ENCODE results near the gene BPIFB1.

Gene BPIFB1

GRCh38 chr20:33298391-33298790 is 15.4 kb downstream of the BPIFB1 start:
- Histone ChIP-seq H3K27ac (replicated peaks) (no peak overlapping the region), H3K4me3 (replicated peaks; ENCODE audit: insufficient read depth, low read length) (no peak overlapping the region), H3K27me3 (ENCODE audit: insufficient read depth, poor library complexity, severe bottlenecking) (peaks cover 2% of the 10 kb centered on the region)
- TF ChIP-seq GABPA (IDR thresholded peaks at IDR 0.05; ENCODE audit: low read depth): no peak
- TF ChIP-seq SPI1 (IDR thresholded peaks at IDR 0.05; ENCODE audit: borderline replicate concordance, low read depth): no peak
- TF ChIP-seq CTCF (IDR thresholded peaks at IDR 0.05; ENCODE audit: insufficient read depth, low read length): no peak
- no peak for TF ChIP-seq POLR2AphosphoS5 (IDR thresholded peaks at IDR 0.05; ENCODE audit: low read depth)
- TF ChIP-seq, protein P1, sequence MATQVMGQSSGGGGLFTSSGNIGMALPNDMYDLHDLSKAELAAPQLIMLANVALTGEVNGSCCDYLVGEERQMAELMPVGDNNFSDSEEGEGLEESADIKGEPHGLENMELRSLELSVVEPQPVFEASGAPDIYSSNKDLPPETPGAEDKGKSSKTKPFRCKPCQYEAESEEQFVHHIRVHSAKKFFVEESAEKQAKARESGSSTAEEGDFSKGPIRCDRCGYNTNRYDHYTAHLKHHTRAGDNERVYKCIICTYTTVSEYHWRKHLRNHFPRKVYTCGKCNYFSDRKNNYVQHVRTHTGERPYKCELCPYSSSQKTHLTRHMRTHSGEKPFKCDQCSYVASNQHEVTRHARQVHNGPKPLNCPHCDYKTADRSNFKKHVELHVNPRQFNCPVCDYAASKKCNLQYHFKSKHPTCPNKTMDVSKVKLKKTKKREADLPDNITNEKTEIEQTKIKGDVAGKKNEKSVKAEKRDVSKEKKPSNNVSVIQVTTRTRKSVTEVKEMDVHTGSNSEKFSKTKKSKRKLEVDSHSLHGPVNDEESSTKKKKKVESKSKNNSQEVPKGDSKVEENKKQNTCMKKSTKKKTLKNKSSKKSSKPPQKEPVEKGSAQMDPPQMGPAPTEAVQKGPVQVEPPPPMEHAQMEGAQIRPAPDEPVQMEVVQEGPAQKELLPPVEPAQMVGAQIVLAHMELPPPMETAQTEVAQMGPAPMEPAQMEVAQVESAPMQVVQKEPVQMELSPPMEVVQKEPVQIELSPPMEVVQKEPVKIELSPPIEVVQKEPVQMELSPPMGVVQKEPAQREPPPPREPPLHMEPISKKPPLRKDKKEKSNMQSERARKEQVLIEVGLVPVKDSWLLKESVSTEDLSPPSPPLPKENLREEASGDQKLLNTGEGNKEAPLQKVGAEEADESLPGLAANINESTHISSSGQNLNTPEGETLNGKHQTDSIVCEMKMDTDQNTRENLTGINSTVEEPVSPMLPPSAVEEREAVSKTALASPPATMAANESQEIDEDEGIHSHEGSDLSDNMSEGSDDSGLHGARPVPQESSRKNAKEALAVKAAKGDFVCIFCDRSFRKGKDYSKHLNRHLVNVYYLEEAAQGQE (IDR thresholded peaks at IDR 0.05; ENCODE audit: insufficient replicate concordance, low read depth): no peak
- DNase-seq (ENCODE audit: low read depth in 1 of 2, low spot score in 1 of 2): no peak

- no peak overlapping the region for H3K4me3 ChIP-seq (replicated peaks; ENCODE audit: insufficient read depth, low read length)
- H3K27ac ChIP-seq (replicated peaks): no peak overlapping the region
- TF ChIP-seq SPI1 (IDR thresholded peaks at IDR 0.05; ENCODE audit: borderline replicate concordance, low read depth) (no peak), CTCF (IDR thresholded peaks at IDR 0.05; ENCODE audit: insufficient read depth, low read length) (peak; percentile 89)
- H3K27me3 ChIP-seq (ENCODE audit: insufficient read depth, poor library complexity, severe bottlenecking): peaks cover 2% of the 10 kb centered on the region
- peak; percentile 28 to 57 for DNase-seq (ENCODE audit: low read depth in 1 of 2, low spot score in 1 of 2)
Measured at GRCh38 chr20:33299111-33299603, 16.1 kb downstream of the BPIFB1 start.

DNA sequence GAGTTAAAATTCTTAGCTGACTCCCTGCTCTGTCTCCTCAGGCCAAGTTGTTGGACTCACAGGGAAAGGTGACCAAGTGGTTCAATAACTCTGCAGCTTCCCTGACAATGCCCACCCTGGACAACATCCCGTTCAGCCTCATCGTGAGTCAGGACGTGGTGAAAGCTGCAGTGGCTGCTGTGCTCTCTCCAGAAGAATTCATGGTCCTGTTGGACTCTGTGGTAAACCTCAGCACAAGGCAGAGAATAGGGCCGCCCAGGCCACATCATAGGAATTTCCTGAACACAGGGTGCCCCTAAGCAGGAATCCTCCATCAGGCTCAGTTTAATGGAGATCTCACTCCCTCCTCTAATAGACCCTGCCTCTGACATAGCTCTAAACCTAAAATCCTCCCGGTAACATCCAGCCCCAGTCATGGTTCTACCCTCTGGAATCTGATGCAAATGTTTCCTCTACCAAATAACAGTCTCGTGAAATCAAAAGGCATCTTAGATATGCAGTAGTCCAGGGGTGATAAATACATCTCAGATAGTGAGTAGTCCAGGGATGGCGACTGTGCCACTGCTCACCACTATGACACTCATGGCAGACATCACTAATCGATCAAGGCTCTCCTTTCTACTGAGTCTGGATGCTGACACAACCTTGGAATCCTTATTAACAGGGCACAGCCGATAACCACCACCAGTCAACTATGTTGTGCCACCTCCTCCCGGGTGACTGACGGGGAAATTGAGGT is 18.3 kb downstream of the BPIFB1 start:
- Histone ChIP-seq H3K4me3 (replicated peaks; ENCODE audit: insufficient read depth, low read length) (no peak overlapping the region), H3K27me3 (ENCODE audit: insufficient read depth, poor library complexity, severe bottlenecking) (peaks cover 2% of the 10 kb centered on the region), H3K27ac (replicated peaks) (no peak overlapping the region)
- no peak for DNase-seq (ENCODE audit: low read depth in 1 of 2, low spot score in 1 of 2)
- TF ChIP-seq CTCF (IDR thresholded peaks at IDR 0.05; ENCODE audit: insufficient read depth, low read length): no peak
- TF ChIP-seq GABPA (IDR thresholded peaks at IDR 0.05; ENCODE audit: low read depth): no peak
- TF ChIP-seq SPI1 (IDR thresholded peaks at IDR 0.05; ENCODE audit: borderline replicate concordance, low read depth): no peak
- no peak for TF ChIP-seq POLR2AphosphoS5 (IDR thresholded peaks at IDR 0.05; ENCODE audit: low read depth)
- TF ChIP-seq, protein P1 (IDR thresholded peaks at IDR 0.05; ENCODE audit: insufficient replicate concordance, low read depth): no peak

All from HL-60 (cell line).